Activated CD8-positive, alpha-beta memory T cell treated with anti-CD3 and anti-CD28 coated beads, Interleukin-2, amount 50 U/mL, for 24 hours (primary cell): Measurements from ENCODE around the gene CTBP1.

Source experiments
- DNase-seq: peaks from one replicate; pipeline ENCODE4 v3.0.0-alpha.2; 2020; ENCODE audit errors: extremely low read depth

Gene CTBP1

GRCh38 chr4:1196421-1197183 lies 52.3 kb downstream of the CTBP1 start:
- no peak for DNase-seq

GRCh38 chr4:1195891-1196401 lies 53.0 kb downstream of the CTBP1 start:
- no peak for DNase-seq

- DNase-seq = no peak
Measured at GRCh38 chr4:1195109-1195671, 53.7 kb downstream of the CTBP1 start.

GRCh38 chr4:1194010-1194900 lies 54.7 kb downstream of the CTBP1 start:
- DNase-seq = no peak

GRCh38 chr4:1193206-1194009 lies 55.5 kb downstream of the CTBP1 start:
- DNase-seq = no peak

GRCh38 chr4:1192493-1193205 lies 56.3 kb downstream of the CTBP1 start:
- no peak for DNase-seq

GRCh38 chr4:1192091-1192492 lies 56.8 kb downstream of the CTBP1 start:
- no peak for DNase-seq

GRCh38 chr4:1191621-1192020 lies 57.3 kb downstream of the CTBP1 start:
- no peak for DNase-seq

GRCh38 chr4:1187182-1187581 lies 61.7 kb downstream of the CTBP1 start:
- DNase-seq = no peak

GRCh38 chr4:1183985-1184773 lies 64.8 kb downstream of the CTBP1 start:
- DNase-seq = no peak

GRCh38 chr4:1182313-1182712 lies 66.6 kb downstream of the CTBP1 start:
- no peak for DNase-seq

GRCh38 chr4:1180663-1181062 lies 68.3 kb downstream of the CTBP1 start:
- no peak for DNase-seq

- DNase-seq = no peak
Measured at GRCh38 chr4:1179976-1180375, 69.0 kb downstream of the CTBP1 start.

- DNase-seq = no peak
Measured at GRCh38 chr4:1179089-1179441, 69.9 kb downstream of the CTBP1 start.

GRCh38 chr4:1178300-1179088 lies 70.4 kb downstream of the CTBP1 start:
- no peak for DNase-seq

- DNase-seq = no peak
Measured at GRCh38 chr4:1177274-1178141, 71.4 kb downstream of the CTBP1 start.

- no peak for DNase-seq
Measured at GRCh38 chr4:1176398-1177273, 72.3 kb downstream of the CTBP1 start.
